Measurements from ENCODE around the gene ACOX1.
"Not testable (repeated sequence)": the region's sequence is repeated elsewhere in the genome, so short reads cannot be mapped to it uniquely, and the experiment has no call there.

The ACOX1 gene

DNA sequence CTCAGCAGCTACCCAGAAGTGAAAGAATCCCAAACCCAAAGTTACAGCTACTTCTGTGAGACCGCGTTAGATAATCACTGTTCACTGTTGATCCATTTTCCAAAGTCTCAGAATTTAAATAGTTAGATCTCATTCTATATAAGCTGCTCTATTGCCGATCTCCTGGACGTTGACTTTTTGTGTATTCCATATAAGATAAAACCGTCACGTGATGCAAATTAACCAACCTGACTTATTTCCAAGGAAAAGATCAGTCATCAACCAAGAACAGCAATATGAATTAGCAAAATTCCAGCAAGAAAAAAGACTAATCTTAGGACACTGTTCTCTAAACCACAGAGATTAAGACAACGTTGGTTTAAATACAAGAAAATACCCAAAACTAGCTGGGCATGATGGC, 8.3 kb downstream of the ACOX1 start:
- CTCF ChIA-PET = no interaction called here
- no peak for TF ChIP-seq ZNF362 (tag by site-specific recombination; IDR thresholded peaks at IDR 0.05)
- no peak for TF ChIP-seq ZIC2 (tag by site-specific recombination; IDR thresholded peaks at IDR 0.05)
- no peak for TF ChIP-seq OSR2 (tag by site-specific recombination; IDR thresholded peaks at IDR 0.05)
- no peak for TF ChIP-seq BCL11B (tag by site-specific recombination; IDR thresholded peaks at IDR 0.05; ENCODE audit: low read depth)
- TF ChIP-seq SCRT1 (tag by site-specific recombination; IDR thresholded peaks at IDR 0.05; ENCODE audit: borderline replicate concordance) = no peak
- no peak for TF ChIP-seq ZNF514 (tag by site-specific recombination; IDR thresholded peaks at IDR 0.05)
- H3K4me3 ChIP-seq (ENCODE audit: low read depth, low read length) = no peak overlapping the region
- 0 out of 2 replicates have a peak overlapping the region, but pooled peaks have one; percentile 27 for H3K27ac ChIP-seq (ENCODE audit: extremely low read depth, low read depth, low read length)
- no peaks in the 10 kb centered on the region for H3K9me3 ChIP-seq (ENCODE audit: control insufficient read depth, insufficient read depth, low read depth, low read length)
- H3K36me3 ChIP-seq (ENCODE audit: control insufficient read depth in 2 of 2, insufficient read depth in 1 of 2, low read length in 2 of 2) = peaks cover 44 to 55% of the 10 kb centered on the region in 2 experiments; a peak in 2 of 3 replicates
- POLR2A ChIA-PET = interaction anchor here (1.3 kb wide), 1 partner anchor 8 kb away, joined by 3 read pairs; the partner anchor contains the start of genes ACOX1 and TEN1
- H3K4me1 ChIP-seq (ENCODE audit: control insufficient read depth, insufficient read depth, low read length) = no peaks in the 10 kb centered on the region

DNA sequence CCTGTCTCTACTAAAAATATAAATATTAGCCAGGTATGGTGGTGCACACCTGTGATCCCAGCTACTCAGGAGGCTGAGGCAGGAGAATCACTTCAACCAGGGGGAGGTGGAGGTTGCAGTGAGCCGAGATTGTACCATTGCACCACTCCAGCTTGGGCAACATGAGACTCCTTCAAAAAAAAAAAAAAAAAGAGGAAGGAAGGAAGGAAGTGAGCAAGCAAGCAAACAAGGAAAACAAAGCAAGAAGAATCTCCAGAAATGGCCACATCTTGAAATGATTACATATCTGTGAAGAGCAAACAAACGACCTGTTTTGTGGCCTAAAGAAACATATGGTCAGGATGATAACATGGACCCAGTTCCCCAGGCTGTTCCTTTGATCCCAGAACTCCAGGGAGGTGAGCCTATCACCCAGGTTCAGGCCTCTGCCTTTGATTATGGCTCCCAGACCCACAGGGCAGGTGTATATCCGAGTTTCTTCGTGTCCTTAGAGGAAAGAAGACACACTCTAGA, 8.9 kb downstream of the ACOX1 start:
- Histone ChIP-seq H3K36me3 (ENCODE audit: control insufficient read depth in 2 of 2, insufficient read depth in 1 of 2, low read length in 2 of 2) (peaks cover 39 to 52% of the 10 kb centered on the region in 2 experiments; a peak in 2 of 3 replicates), H3K9me3 (ENCODE audit: control insufficient read depth, insufficient read depth, low read depth, low read length) (no peaks in the 10 kb centered on the region), H3K4me3 (ENCODE audit: low read depth, low read length) (no peak overlapping the region), H3K4me1 (ENCODE audit: control insufficient read depth, insufficient read depth, low read length) (no peaks in the 10 kb centered on the region), H3K27ac (ENCODE audit: extremely low read depth, low read depth, low read length) (peak overlapping the region; percentile 27; the same call in 1 of the 2 replicates)
- TF ChIP-seq, protein P1, sequence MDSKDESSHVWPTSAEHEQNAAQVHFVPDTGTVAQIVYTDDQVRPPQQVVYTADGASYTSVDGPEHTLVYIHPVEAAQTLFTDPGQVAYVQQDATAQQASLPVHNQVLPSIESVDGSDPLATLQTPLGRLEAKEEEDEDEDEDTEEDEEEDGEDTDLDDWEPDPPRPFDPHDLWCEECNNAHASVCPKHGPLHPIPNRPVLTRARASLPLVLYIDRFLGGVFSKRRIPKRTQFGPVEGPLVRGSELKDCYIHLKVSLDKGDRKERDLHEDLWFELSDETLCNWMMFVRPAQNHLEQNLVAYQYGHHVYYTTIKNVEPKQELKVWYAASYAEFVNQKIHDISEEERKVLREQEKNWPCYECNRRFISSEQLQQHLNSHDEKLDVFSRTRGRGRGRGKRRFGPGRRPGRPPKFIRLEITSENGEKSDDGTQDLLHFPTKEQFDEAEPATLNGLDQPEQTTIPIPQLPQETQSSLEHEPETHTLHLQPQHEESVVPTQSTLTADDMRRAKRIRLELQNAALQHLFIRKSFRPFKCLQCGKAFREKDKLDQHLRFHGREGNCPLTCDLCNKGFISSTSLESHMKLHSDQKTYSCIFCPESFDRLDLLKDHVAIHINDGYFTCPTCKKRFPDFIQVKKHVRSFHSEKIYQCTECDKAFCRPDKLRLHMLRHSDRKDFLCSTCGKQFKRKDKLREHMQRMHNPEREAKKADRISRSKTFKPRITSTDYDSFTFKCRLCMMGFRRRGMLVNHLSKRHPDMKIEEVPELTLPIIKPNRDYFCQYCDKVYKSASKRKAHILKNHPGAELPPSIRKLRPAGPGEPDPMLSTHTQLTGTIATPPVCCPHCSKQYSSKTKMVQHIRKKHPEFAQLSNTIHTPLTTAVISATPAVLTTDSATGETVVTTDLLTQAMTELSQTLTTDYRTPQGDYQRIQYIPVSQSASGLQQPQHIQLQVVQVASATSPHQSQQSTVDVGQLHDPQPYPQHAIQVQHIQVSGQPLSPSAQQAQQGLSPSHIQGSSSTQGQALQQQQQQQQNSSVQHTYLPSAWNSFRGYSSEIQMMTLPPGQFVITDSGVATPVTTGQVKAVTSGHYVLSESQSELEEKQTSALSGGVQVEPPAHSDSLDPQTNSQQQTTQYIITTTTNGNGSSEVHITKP (tag by site-specific recombination; IDR thresholded peaks at IDR 0.05) = peak; percentile 57; the same call in 1 of the 2 replicates
- TF ChIP-seq ZNF362 (tag by site-specific recombination; IDR thresholded peaks at IDR 0.05) (no peak), PRDM6 (tag by site-specific recombination; IDR thresholded peaks at IDR 0.05) (no peak), ZNF654 (tag by site-specific recombination; IDR thresholded peaks at IDR 0.05; ENCODE audit: low read depth) (no peak)
- CTCF ChIA-PET = no interaction called here
- POLR2A ChIA-PET = interaction anchor here (1.3 to 1.7 kb wide), 2 partner anchors 9 to 29 kb away, joined by 3 to 7 read pairs; partner anchors contain the start of genes ACOX1, FBF1 and TEN1

GRCh38 chr17:75969044-75969443, 9.9 kb downstream of the ACOX1 start:
- ChIA-PET CTCF (interaction anchor here (0.8 to 1.3 kb wide), 3 partner anchors 32 to 92 kb away, joined by 4 to 15 read pairs (median 4); partner anchors contain the start of gene CDK3), POLR2A (interaction anchor here (0.6 to 1.8 kb wide), 4 partner anchors 10 to 78 kb away, joined by 5 to 8 read pairs (median 6); partner anchors contain the start of genes ACOX1, FBF1 and TEN1)
- peaks cover 38 to 49% of the 10 kb centered on the region in 2 experiments; a peak in 2 of 3 replicates for H3K36me3 ChIP-seq (ENCODE audit: control insufficient read depth in 2 of 2, insufficient read depth in 1 of 2, low read length in 2 of 2)
- H3K9me3 ChIP-seq (ENCODE audit: control insufficient read depth, insufficient read depth, low read depth, low read length); H3K27ac ChIP-seq (ENCODE audit: extremely low read depth, low read depth, low read length); H3K4me1 ChIP-seq (ENCODE audit: control insufficient read depth, insufficient read depth, low read length); H3K4me3 ChIP-seq (ENCODE audit: low read depth, low read length): not testable (repeated sequence)

All from HEK293 (cell line).